HepG2 (cell line): ENCODE data around the gene MPZL3. TPM values are rescaled to one million over a fixed set of nuclear protein-coding genes. Genes with fewer than 3 reads are reported as not detected.

Experiments used
- ATAC-seq: fragments of 200-7000 bp; cut with Tn5 transposase; 3 replicates; pipeline ENCODE4 v1.9.1; 2020; ENCODE audit warnings: mild to moderate bottlenecking, moderate library complexity
- BruUV-seq: library from RNA; stranded (reverse); fragments of 400-500 nt; replicated peaks from 2 replicates; lab custom pipeline; 2021; lab: Mats Ljungman, UMichigan
- CTCF ChIA-PET: fragments of 300-600 bp; formaldehyde crosslinking; extraction: SDS; loops from one replicate; lab custom pipeline; 2021; ENCODE audit warnings: low total read pairs, inconsistent platforms, low intra/inter-chr PET ratio; lab: Yijun Ruan, JAX
- POLR2A ChIA-PET: fragments of 350-600 bp; sonication (Branson Sonifier 250); formaldehyde crosslinking; loops from one replicate; lab custom pipeline; 2020; ENCODE audit warnings: antibody characterized with exemption, inconsistent platforms; lab: Yijun Ruan, JAX
- DNase-seq: peaks from one replicate; pipeline ENCODE4 v3.0.0-alpha.2; 2015; ENCODE audit warnings: low spot score
- FAIRE-seq: peaks from 3 replicates; lab custom pipeline; 2011; peaks lifted over from hg19 to GRCh38; lab: Jason Lieb, UNC
- H2AFZ ChIP-seq: one replicate; pipeline ENCODE4 v1.6.1; 2011; ENCODE audit warnings: low read length, inconsistent platforms
- H3K27ac ChIP-seq: fragments of 300-600 bp; 3 replicates; pipeline ENCODE4 v1.8.0; 2011; ENCODE audit warnings: mixed run types, mild to moderate bottlenecking, mixed read lengths, low read length, inconsistent platforms; ENCODE audit not compliant: insufficient read depth; ENCODE audit errors: extremely low read length
- H3K27me3 ChIP-seq, 2 experiments: fragments of 200-600 bp in 1 of 2; 2 replicates in 1 of 2; 3 replicates in 1 of 2; pipeline versions ENCODE4 v1.6.0 to v1.8.0; 2011; ENCODE audit warnings: low read length in 2 of 2, mild to moderate bottlenecking in 2 of 2, moderate library complexity in 2 of 2, inconsistent platforms in 1 of 2; ENCODE audit not compliant: insufficient read depth in 2 of 2, control insufficient read depth in 1 of 2
- H3K36me3 ChIP-seq, 2 experiments: fragments of 200-600 bp in 1 of 2; replicated peaks in 1 of 2; 2 replicates in 1 of 2; 3 replicates in 1 of 2; pipeline versions ENCODE4 v1.5.1 to v1.8.0; 2011; ENCODE audit warnings: low read length in 2 of 2, inconsistent platforms in 1 of 2; ENCODE audit not compliant: insufficient read depth in 2 of 2, control insufficient read depth in 1 of 2
- H3K4me1 ChIP-seq: 2 replicates; pipeline ENCODE4 v1.5.1; 2012; ENCODE audit warnings: low read length, inconsistent platforms; ENCODE audit not compliant: insufficient read depth
- H3K4me2 ChIP-seq: 2 replicates; pipeline ENCODE4 v1.6.0; 2011; ENCODE audit warnings: low read depth, low read length, inconsistent platforms
- H3K4me3 ChIP-seq, 3 experiments: fragments of 200-600 bp in 1 of 3; sonication (generic), shearing (Covaris generic) in 1 of 3; replicated peaks in 1 of 3; 2 replicates each; pipeline ENCODE4 v1.5.1; 2011 to 2016; ENCODE audit warnings: low read length in 3 of 3, inconsistent platforms in 2 of 3, low read depth in 2 of 3, mild to moderate bottlenecking in 2 of 3, control low read depth in 1 of 3, mixed read lengths in 1 of 3; ENCODE audit not compliant: insufficient read depth in 1 of 3
- H3K79me2 ChIP-seq: one replicate; pipeline ENCODE4 v1.6.1; 2011; ENCODE audit warnings: low read length, inconsistent platforms; ENCODE audit not compliant: insufficient read depth
- H3K9ac ChIP-seq: 2 replicates; pipeline ENCODE4 v1.6.0; 2011; ENCODE audit warnings: mild to moderate bottlenecking, low read depth, low read length, inconsistent platforms; ENCODE audit not compliant: insufficient read depth
- H3K9me3 ChIP-seq: 2 replicates; pipeline ENCODE4 v1.5.1; 2012; ENCODE audit warnings: mild to moderate bottlenecking, low read length
- H4K20me1 ChIP-seq: 2 replicates; pipeline ENCODE4 v1.6.0; 2011; ENCODE audit warnings: inconsistent platforms, mild to moderate bottlenecking, low read length, moderate library complexity; ENCODE audit not compliant: insufficient read depth
- BRD4 ChIP-seq: sonication (generic); formaldehyde crosslinking; IDR thresholded peaks from 2 replicates; pipeline ENCODE4 v1.4.0; 2020; ENCODE audit warnings: missing genetic modification reagents
- MXD3 ChIP-seq: IDR thresholded peaks from 2 replicates; pipeline ENCODE4 v1.6.1; 2016; ENCODE audit warnings: mild to moderate bottlenecking, missing biosample characterization, missing genetic modification reagents
- SMAD9 ChIP-seq: sonication (generic); formaldehyde crosslinking; IDR thresholded peaks from 2 replicates; pipeline ENCODE4 v1.5.1; 2020; ENCODE audit warnings: mild to moderate bottlenecking, missing genetic modification reagents
- ZFYVE20 ChIP-seq: sonication (generic); formaldehyde crosslinking; IDR thresholded peaks from 2 replicates; pipeline ENCODE4 v1.8.0; 2023; ENCODE audit warnings: low read depth, mild to moderate bottlenecking, moderate library complexity, missing genetic modification reagents, borderline replicate concordance
- ZMYM4 ChIP-seq: sonication (generic); formaldehyde crosslinking; IDR thresholded peaks from 2 replicates; pipeline ENCODE4 v1.8.1; 2023; ENCODE audit warnings: mild to moderate bottlenecking, missing genetic modification reagents
- ZNF501 ChIP-seq: sonication (generic); formaldehyde crosslinking; IDR thresholded peaks from 2 replicates; pipeline ENCODE4 v1.5.1; 2020; ENCODE audit warnings: mild to moderate bottlenecking, moderate library complexity, missing genetic modification reagents
- ZNF747 ChIP-seq: sonication (generic); formaldehyde crosslinking; IDR thresholded peaks from 2 replicates; pipeline ENCODE4 v1.8.1; 2023; ENCODE audit warnings: missing genetic modification reagents, mild to moderate bottlenecking, borderline replicate concordance
- ZNF883 ChIP-seq: sonication (generic); formaldehyde crosslinking; IDR thresholded peaks from 2 replicates; pipeline ENCODE4 v1.5.1; 2020; ENCODE audit warnings: mild to moderate bottlenecking, missing genetic modification reagents; ENCODE audit errors: not compliant biosample characterization
- ZSCAN25 ChIP-seq: sonication (generic); formaldehyde crosslinking; IDR thresholded peaks from 2 replicates; pipeline ENCODE4 v1.8.0; 2022; ENCODE audit warnings: mild to moderate bottlenecking, missing genetic modification reagents
- WGBS: methylation state at CpG from one replicate; pipeline ENCODE4 v1.1.6; 2017; ENCODE audit warnings: low lambda C conversion rate; 5-methylcytosine and 5-hydroxymethylcytosine counted together
- in situ Hi-C: cut with HindIII; loops from 2 replicates; pipeline ENCODE4 v1.10.0; 2017; ENCODE audit warnings: low pct_unique_long_range_greater_than_20kb; ENCODE audit not compliant: extremely low pct_ligation_motif_present
- intact Hi-C: fragments of 100-400 bp; cut with micrococcal nuclease; formaldehyde crosslinking; loops from one replicate; pipeline ENCODE4 v1.10.0; 2022; ENCODE audit not compliant: unreplicated experiment
- polyA plus RNA-seq, 8 experiments: library from polyadenylated mRNA; depleted of rRNA in 3 of 8; stranded (reverse) in 7 of 8; unstranded in 1 of 8; fragments of >200 nt; fragmentation: Illumina TruSeq in 4 of 8; extraction: Trizol in 4 of 8; gene quantifications; 2 replicates each; pipeline versions ENCODE4 v1.2.1 to v1.2.3, GENCODE V29; 2011 to 2016; ENCODE audit warnings: low read depth in 4 of 8, missing spikeins in 1 of 8, mixed read lengths in 1 of 8; ENCODE audit not compliant: insufficient read depth in 1 of 8
- total RNA-seq, 5 experiments: library from RNA; depleted of rRNA; stranded (reverse); fragments of >200 nt; fragmentation: Illumina TruSeq; extraction: Trizol; gene quantifications; 2 replicates each; pipeline ENCODE4 v1.2.3, GENCODE V29; 2016; ENCODE audit warnings: low read depth in 1 of 5
- TF ChIP-seq, protein P1 (sequence below): sonication (generic); formaldehyde crosslinking; IDR thresholded peaks from 2 replicates; pipeline ENCODE4 v1.5.0; 2020; ENCODE audit warnings: mild to moderate bottlenecking, missing genetic modification reagents

The MPZL3 gene
- total and polyA plus RNA-seq, 2 of the 13 experiments (the other 11 are each of a cell fraction or from before 2014, with no cell fraction given) = 5.3 to 9.3 TPM

GRCh38 chr11:118214210-118214914 lies 37.8 kb downstream of the MPZL3 start:
- Histone ChIP-seq H3K9ac (peak overlapping the region; percentile 59), H3K36me3 (no peaks in the 10 kb centered on the region), H3K27ac (peak overlapping the region; percentile 95), H3K4me3 (no peak overlapping the region), H3K9me3 (no peaks in the 10 kb centered on the region), H3K4me1 (peaks cover 72% of the 10 kb centered on the region)
- POLR2A ChIA-PET = interaction anchor here (1.1 to 4.1 kb wide), 3 partner anchors 12 to 38 kb away, joined by 3 to 49 read pairs (median 23); partner anchors contain the start of gene MPZL3
- in situ Hi-C loops (no loop called here), intact Hi-C loops (no loop called here)
- TF ChIP-seq ZSCAN25 (CRISPR knock-in tag) (0 out of 2 replicates have a peak, but pooled peaks have one; percentile 4), ZNF883 (CRISPR knock-in tag) (no peak), ZNF747 (0 out of 2 replicates have a peak, but pooled peaks have one; percentile 23), ZFYVE20 (CRISPR knock-in tag) (no peak), SMAD9 (CRISPR knock-in tag) (no peak), ZNF501 (CRISPR knock-in tag) (0 out of 2 replicates have a peak, but pooled peaks have one; percentile 26), MXD3 (CRISPR knock-in tag) (no peak), ZMYM4 (CRISPR knock-in tag) (no peak), BRD4 (CRISPR knock-in tag) (peak; percentile 10; the same call in 1 of the 2 replicates)
- TF ChIP-seq, protein P1, sequence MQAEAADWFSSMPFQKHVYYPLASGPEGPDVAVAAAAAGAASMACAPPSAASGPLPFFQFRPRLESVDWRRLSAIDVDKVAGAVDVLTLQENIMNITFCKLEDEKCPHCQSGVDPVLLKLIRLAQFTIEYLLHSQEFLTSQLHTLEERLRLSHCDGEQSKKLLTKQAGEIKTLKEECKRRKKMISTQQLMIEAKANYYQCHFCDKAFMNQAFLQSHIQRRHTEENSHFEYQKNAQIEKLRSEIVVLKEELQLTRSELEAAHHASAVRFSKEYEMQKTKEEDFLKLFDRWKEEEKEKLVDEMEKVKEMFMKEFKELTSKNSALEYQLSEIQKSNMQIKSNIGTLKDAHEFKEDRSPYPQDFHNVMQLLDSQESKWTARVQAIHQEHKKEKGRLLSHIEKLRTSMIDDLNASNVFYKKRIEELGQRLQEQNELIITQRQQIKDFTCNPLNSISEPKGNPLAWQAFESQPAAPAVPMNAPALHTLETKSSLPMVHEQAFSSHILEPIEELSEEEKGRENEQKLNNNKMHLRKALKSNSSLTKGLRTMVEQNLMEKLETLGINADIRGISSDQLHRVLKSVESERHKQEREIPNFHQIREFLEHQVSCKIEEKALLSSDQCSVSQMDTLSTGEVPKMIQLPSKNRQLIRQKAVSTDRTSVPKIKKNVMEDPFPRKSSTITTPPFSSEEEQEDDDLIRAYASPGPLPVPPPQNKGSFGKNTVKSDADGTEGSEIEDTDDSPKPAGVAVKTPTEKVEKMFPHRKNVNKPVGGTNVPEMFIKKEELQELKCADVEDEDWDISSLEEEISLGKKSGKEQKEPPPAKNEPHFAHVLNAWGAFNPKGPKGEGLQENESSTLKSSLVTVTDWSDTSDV (CRISPR knock-in tag) = no peak
- TF ChIP-seq, all 625 proteins: peak for 4
- Histone ChIP-seq H3K27me3 (no peaks in the 10 kb centered on the region), H2AFZ (no peak overlapping the region), H4K20me1 (no peaks in the 10 kb centered on the region), H3K4me2 (peak overlapping the region; percentile 34; the same call in 1 of the 2 replicates), H3K79me2 (no peaks in the 10 kb centered on the region)
- CTCF ChIA-PET = no interaction called here
- FAIRE-seq (no peak), ATAC-seq (no peak), DNase-seq (no peak)
- no TSS peak for BruUV-seq
- WGBS = 91% methylated on average over 6 of the region's 6 CpGs
